ENCODE measurements around the gene MAGI1.

DNA sequence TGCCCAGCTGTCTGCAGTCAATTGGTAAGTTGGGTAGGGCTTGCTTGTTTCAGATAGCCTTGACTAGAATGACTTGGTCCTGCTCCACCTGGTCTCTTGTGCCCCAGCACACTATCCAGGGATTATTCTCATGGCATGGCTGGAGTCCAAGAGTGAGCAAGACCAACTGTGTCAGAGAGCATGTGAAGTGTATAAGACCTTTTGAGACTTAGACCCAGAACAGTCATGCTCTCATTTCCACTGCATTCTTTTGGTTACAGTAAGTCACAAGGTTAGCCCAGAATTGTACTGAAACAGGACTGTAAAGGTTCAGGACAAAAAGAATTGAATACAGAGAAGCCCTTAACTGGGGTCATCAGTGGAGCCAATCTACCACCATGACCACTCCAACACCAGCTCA, 700.1 kb downstream of the MAGI1 start:
- TF ChIP-seq, protein P1, sequence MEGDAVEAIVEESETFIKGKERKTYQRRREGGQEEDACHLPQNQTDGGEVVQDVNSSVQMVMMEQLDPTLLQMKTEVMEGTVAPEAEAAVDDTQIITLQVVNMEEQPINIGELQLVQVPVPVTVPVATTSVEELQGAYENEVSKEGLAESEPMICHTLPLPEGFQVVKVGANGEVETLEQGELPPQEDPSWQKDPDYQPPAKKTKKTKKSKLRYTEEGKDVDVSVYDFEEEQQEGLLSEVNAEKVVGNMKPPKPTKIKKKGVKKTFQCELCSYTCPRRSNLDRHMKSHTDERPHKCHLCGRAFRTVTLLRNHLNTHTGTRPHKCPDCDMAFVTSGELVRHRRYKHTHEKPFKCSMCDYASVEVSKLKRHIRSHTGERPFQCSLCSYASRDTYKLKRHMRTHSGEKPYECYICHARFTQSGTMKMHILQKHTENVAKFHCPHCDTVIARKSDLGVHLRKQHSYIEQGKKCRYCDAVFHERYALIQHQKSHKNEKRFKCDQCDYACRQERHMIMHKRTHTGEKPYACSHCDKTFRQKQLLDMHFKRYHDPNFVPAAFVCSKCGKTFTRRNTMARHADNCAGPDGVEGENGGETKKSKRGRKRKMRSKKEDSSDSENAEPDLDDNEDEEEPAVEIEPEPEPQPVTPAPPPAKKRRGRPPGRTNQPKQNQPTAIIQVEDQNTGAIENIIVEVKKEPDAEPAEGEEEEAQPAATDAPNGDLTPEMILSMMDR (IDR thresholded peaks at IDR 0.05) = no peak
- TF ChIP-seq POLR2AphosphoS5 (IDR thresholded peaks at IDR 0.05) = no peak
- no peak for TF ChIP-seq POLR2A (IDR thresholded peaks at IDR 0.05)
- TF ChIP-seq EP300 (IDR thresholded peaks at IDR 0.05) = no peak
